Measurements from ENCODE around the gene C1D. TPM values are rescaled to one million over a fixed set of nuclear protein-coding genes. Genes with fewer than 3 reads are reported as not detected.

The C1D gene
- total and polyA plus RNA-seq, 2 donors (not counting 1 experiment from before 2014, with no cell fraction given), result 21.3 to 63.1 TPM

GRCh38 chr2:68046224-68046623 lies 16.6 kb downstream of the C1D start:
- Histone ChIP-seq H3K4me2 (ENCODE audit: extremely low read depth, insufficient read depth, low read length) (no peak overlapping the region), H3K27me3 (ENCODE audit: control insufficient read depth, insufficient read depth, low read length) (no peaks in the 10 kb centered on the region)
- TF ChIP-seq, protein P1, sequence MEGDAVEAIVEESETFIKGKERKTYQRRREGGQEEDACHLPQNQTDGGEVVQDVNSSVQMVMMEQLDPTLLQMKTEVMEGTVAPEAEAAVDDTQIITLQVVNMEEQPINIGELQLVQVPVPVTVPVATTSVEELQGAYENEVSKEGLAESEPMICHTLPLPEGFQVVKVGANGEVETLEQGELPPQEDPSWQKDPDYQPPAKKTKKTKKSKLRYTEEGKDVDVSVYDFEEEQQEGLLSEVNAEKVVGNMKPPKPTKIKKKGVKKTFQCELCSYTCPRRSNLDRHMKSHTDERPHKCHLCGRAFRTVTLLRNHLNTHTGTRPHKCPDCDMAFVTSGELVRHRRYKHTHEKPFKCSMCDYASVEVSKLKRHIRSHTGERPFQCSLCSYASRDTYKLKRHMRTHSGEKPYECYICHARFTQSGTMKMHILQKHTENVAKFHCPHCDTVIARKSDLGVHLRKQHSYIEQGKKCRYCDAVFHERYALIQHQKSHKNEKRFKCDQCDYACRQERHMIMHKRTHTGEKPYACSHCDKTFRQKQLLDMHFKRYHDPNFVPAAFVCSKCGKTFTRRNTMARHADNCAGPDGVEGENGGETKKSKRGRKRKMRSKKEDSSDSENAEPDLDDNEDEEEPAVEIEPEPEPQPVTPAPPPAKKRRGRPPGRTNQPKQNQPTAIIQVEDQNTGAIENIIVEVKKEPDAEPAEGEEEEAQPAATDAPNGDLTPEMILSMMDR (conservative IDR thresholded peaks at IDR 0.05 in 1 of 2, IDR thresholded peaks at IDR 0.05 in 1 of 2; ENCODE audit: low read depth in 1 of 2, low read length in 2 of 2), result no peak
- TF ChIP-seq EZH2 (IDR thresholded peaks at IDR 0.05; ENCODE audit: low read length, missing control alignments), result no peak

GRCh38 chr2:68045342-68045741 lies 17.5 kb downstream of the C1D start:
- Histone ChIP-seq H3K36me3 (ENCODE audit: control insufficient read depth, insufficient read depth, low read length) (no peaks in the 10 kb centered on the region), H3K27ac (ENCODE audit: insufficient read depth, low read length) (no peak overlapping the region), H3K9ac (ENCODE audit: insufficient read depth, low read length) (no peak overlapping the region), H3K4me2 (ENCODE audit: extremely low read depth, insufficient read depth, low read length) (no peak overlapping the region), H3K4me1 (ENCODE audit: control insufficient read depth, extremely low read depth, insufficient read depth, low read length) (peaks cover 3% of the 10 kb centered on the region), H3K79me2 (ENCODE audit: control insufficient read depth, insufficient read depth, low read length) (peaks cover 2% of the 10 kb centered on the region), H4K20me1 (ENCODE audit: control insufficient read depth, extremely low read depth, insufficient read depth, low read length) (no peaks in the 10 kb centered on the region), H3K9me3 (ENCODE audit: control insufficient read depth, insufficient read depth, low read depth, low read length) (no peaks in the 10 kb centered on the region), H3K27me3 (ENCODE audit: control insufficient read depth, insufficient read depth, low read length) (no peaks in the 10 kb centered on the region), H2AFZ (ENCODE audit: low read length) (no peak overlapping the region), H3K4me3 (replicated peaks in 1 of 4; ENCODE audit: control extremely low read depth in 1 of 4, insufficient read depth in 1 of 4, low read depth in 3 of 4, low read length in 4 of 4) (no peak overlapping the region)
- DNase-seq (ENCODE audit: low read depth in 2 of 2), result no peak
- TF ChIP-seq, protein P1 (conservative IDR thresholded peaks at IDR 0.05 in 1 of 2, IDR thresholded peaks at IDR 0.05 in 1 of 2; ENCODE audit: low read depth in 1 of 2, low read length in 2 of 2), result no peak
- TF ChIP-seq EZH2 (IDR thresholded peaks at IDR 0.05; ENCODE audit: low read length, missing control alignments), result no peak

More at GRCh38 chr2:68046224-68046623, 16.6 kb downstream of the C1D start:
- Histone ChIP-seq H3K27ac (ENCODE audit: insufficient read depth, low read length) (no peak overlapping the region), H3K79me2 (ENCODE audit: control insufficient read depth, insufficient read depth, low read length) (peaks cover 6% of the 10 kb centered on the region), H2AFZ (ENCODE audit: low read length) (no peak overlapping the region), H3K4me3 (replicated peaks in 1 of 4; ENCODE audit: control extremely low read depth in 1 of 4, insufficient read depth in 1 of 4, low read depth in 3 of 4, low read length in 4 of 4) (no peak overlapping the region), H3K9ac (ENCODE audit: insufficient read depth, low read length) (no peak overlapping the region), H3K9me3 (ENCODE audit: control insufficient read depth, insufficient read depth, low read depth, low read length) (no peaks in the 10 kb centered on the region), H3K4me1 (ENCODE audit: control insufficient read depth, extremely low read depth, insufficient read depth, low read length) (peaks cover 3% of the 10 kb centered on the region), H3K36me3 (ENCODE audit: control insufficient read depth, insufficient read depth, low read length) (no peaks in the 10 kb centered on the region), H4K20me1 (ENCODE audit: control insufficient read depth, extremely low read depth, insufficient read depth, low read length) (no peaks in the 10 kb centered on the region)
- no peak for DNase-seq (ENCODE audit: low read depth in 2 of 2)

DNA sequence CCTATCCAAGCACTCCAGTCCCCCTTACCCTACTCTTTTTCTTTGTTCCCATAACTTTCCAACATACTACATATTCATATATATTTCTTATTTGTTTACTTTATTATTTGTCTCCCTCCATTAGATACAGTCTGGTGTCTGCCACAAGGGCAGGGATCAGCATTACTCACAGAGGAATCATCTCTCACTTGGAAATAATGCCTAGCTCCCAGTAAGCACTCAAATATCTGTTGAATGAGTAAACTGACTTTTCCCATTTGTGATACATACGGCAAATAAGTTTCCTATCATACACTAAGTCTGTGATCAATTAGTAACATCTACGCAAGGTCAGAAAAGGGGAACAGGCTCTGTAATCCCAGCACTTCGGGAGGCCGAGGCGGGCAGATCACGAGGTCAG lies 18.7 kb downstream of the C1D start:
- Histone ChIP-seq H3K27me3 (ENCODE audit: control insufficient read depth, insufficient read depth, low read length) (no peaks in the 10 kb centered on the region), H4K20me1 (ENCODE audit: control insufficient read depth, extremely low read depth, insufficient read depth, low read length) (no peaks in the 10 kb centered on the region), H3K4me1 (ENCODE audit: control insufficient read depth, extremely low read depth, insufficient read depth, low read length) (peaks cover 3% of the 10 kb centered on the region), H3K4me3 (replicated peaks in 1 of 4; ENCODE audit: control extremely low read depth in 1 of 4, insufficient read depth in 1 of 4, low read depth in 3 of 4, low read length in 4 of 4) (no peak overlapping the region), H3K4me2 (ENCODE audit: extremely low read depth, insufficient read depth, low read length) (no peak overlapping the region), H3K27ac (ENCODE audit: insufficient read depth, low read length) (peak overlapping the region; percentile 42), H3K36me3 (ENCODE audit: control insufficient read depth, insufficient read depth, low read length) (no peaks in the 10 kb centered on the region), H2AFZ (ENCODE audit: low read length) (no peak overlapping the region), H3K9me3 (ENCODE audit: control insufficient read depth, insufficient read depth, low read depth, low read length) (no peaks in the 10 kb centered on the region), H3K9ac (ENCODE audit: insufficient read depth, low read length) (no peak overlapping the region), H3K79me2 (ENCODE audit: control insufficient read depth, insufficient read depth, low read length) (peaks cover 1% of the 10 kb centered on the region)
- peak; percentile 67 to 87 for DNase-seq (ENCODE audit: low read depth in 2 of 2)
- TF ChIP-seq, protein P1 (conservative IDR thresholded peaks at IDR 0.05 in 1 of 2, IDR thresholded peaks at IDR 0.05 in 1 of 2; ENCODE audit: low read depth in 1 of 2, low read length in 2 of 2), result no peak
- no peak for TF ChIP-seq EZH2 (IDR thresholded peaks at IDR 0.05; ENCODE audit: low read length, missing control alignments)

All from fibroblast of lung (primary cell).